ENCODE data around the gene NHSL2. TPM values are rescaled to one million over a fixed set of nuclear protein-coding genes. Genes with fewer than 3 reads are reported as not detected.

The NHSL2 gene
- total RNA-seq, 3 donors from 2014 or later, result 5.4 to 9.2 (median 5.8) TPM

GRCh38 chrX:72102126-72102525 lies 191.5 kb downstream of the NHSL2 start:
- intact Hi-C loops (cut with DNase I; ENCODE audit: low total_unique reads), result no loop called here
- H3K27ac ChIP-seq, result no peak overlapping the region
- no peak for DNase-seq (ENCODE audit: low spot score in 2 of 2)
- H3K36me3 ChIP-seq, result no peaks in the 10 kb centered on the region
- TF ChIP-seq POLR2A (IDR thresholded peaks at IDR 0.05) (no peak), CTCF (IDR thresholded peaks at IDR 0.05) (no peak), POLR2AphosphoS5 (IDR thresholded peaks at IDR 0.05) (no peak)
- peaks cover 0 to 54% of the 10 kb centered on the region in 2 donors for H3K27me3 ChIP-seq
- H3K4me1 ChIP-seq, result no peaks in the 10 kb centered on the region
- no peak overlapping the region for H3K4me3 ChIP-seq
- H3K9me3 ChIP-seq, result no peaks in the 10 kb centered on the region

DNA sequence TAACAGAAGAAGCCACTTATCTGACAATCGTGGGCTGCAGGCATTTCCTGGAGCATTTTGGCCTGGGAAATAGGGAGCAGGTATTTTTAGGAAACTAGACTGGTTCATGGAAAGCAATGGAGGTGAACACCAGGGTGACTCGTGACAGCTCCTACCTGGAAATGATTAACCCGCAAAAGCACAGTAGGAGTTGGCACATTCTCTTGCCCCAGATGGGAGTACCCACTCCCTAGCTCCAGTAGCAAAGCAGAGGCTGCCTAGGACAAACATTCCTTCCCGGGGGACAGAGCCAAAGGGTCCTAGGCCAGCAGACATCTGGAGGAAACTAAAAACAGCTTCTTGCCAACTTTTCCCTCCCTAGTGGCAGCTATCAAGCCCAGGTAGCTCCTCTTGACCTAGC lies 192.1 kb downstream of the NHSL2 start:
- Histone ChIP-seq H3K4me3 (no peak overlapping the region), H3K27me3 (peaks cover 0 to 58% of the 10 kb centered on the region in 2 donors), H3K36me3 (no peaks in the 10 kb centered on the region), H3K9me3 (no peaks in the 10 kb centered on the region), H3K27ac (no peak overlapping the region), H3K4me1 (no peaks in the 10 kb centered on the region)
- no peak for DNase-seq (ENCODE audit: low spot score in 2 of 2)
- intact Hi-C loops (cut with DNase I; ENCODE audit: low total_unique reads), result no loop called here
- TF ChIP-seq POLR2A (IDR thresholded peaks at IDR 0.05) (no peak), CTCF (IDR thresholded peaks at IDR 0.05) (no peak), POLR2AphosphoS5 (IDR thresholded peaks at IDR 0.05) (no peak)

- Histone ChIP-seq H3K27me3 (peaks cover 0 to 70% of the 10 kb centered on the region in 2 donors), H3K9me3 (no peaks in the 10 kb centered on the region), H3K36me3 (no peaks in the 10 kb centered on the region), H3K27ac (no peak overlapping the region), H3K4me3 (no peak overlapping the region), H3K4me1 (no peaks in the 10 kb centered on the region)
- intact Hi-C loops (cut with DNase I; ENCODE audit: low total_unique reads), result no loop called here
- DNase-seq (ENCODE audit: low spot score in 2 of 2), result no peak
- no peak for TF ChIP-seq POLR2AphosphoS5 (IDR thresholded peaks at IDR 0.05)
- no peak for TF ChIP-seq POLR2A (IDR thresholded peaks at IDR 0.05)
- no peak for TF ChIP-seq CTCF (IDR thresholded peaks at IDR 0.05)
Observed at GRCh38 chrX:72105436-72105835, 194.8 kb downstream of the NHSL2 start.

DNA sequence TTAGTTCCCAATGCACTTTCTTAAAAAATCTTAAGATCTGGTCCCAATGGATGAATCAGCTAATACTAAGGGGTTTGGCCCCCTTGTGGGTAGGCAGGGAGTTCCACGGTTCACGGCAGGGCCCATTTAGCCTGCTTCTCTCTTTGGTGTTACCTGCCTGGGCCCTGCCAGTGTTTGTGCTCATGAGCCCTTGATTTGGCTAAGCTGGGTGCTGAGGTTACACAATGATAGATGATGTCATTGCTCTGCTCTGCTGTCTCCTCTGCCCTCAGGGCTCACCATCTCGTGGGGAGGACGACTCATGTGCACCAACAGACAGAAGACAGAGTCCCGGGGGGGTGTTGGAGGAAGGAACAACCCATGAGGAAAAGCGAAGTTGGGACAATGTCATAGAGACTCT lies 196.7 kb downstream of the NHSL2 start:
- no peak for TF ChIP-seq CTCF (IDR thresholded peaks at IDR 0.05)
- TF ChIP-seq POLR2AphosphoS5 (IDR thresholded peaks at IDR 0.05), result no peak
- TF ChIP-seq POLR2A (IDR thresholded peaks at IDR 0.05), result no peak
- H3K36me3 ChIP-seq, result no peaks in the 10 kb centered on the region
- peak in 1 of 2 donors; percentile 47 for DNase-seq (ENCODE audit: low spot score in 2 of 2)
- H3K4me3 ChIP-seq, result no peak overlapping the region
- no peaks in the 10 kb centered on the region for H3K9me3 ChIP-seq
- peaks cover 0 to 71% of the 10 kb centered on the region in 2 donors for H3K27me3 ChIP-seq
- intact Hi-C loops (cut with DNase I; ENCODE audit: low total_unique reads), result no loop called here
- H3K27ac ChIP-seq, result no peak overlapping the region
- H3K4me1 ChIP-seq, result no peaks in the 10 kb centered on the region

GRCh38 chrX:72107841-72108595 lies 197.4 kb downstream of the NHSL2 start:
- no peak for TF ChIP-seq POLR2A (IDR thresholded peaks at IDR 0.05)
- TF ChIP-seq POLR2AphosphoS5 (IDR thresholded peaks at IDR 0.05), result no peak
- TF ChIP-seq CTCF (IDR thresholded peaks at IDR 0.05), result no peak
- peaks cover 0 to 67% of the 10 kb centered on the region in 2 donors for H3K27me3 ChIP-seq
- no peak for DNase-seq (ENCODE audit: low spot score in 2 of 2)
- H3K9me3 ChIP-seq, result no peaks in the 10 kb centered on the region
- H3K4me3 ChIP-seq, result no peak overlapping the region
- no peaks in the 10 kb centered on the region for H3K36me3 ChIP-seq
- intact Hi-C loops (cut with DNase I; ENCODE audit: low total_unique reads), result no loop called here
- H3K4me1 ChIP-seq, result no peaks in the 10 kb centered on the region
- no peak overlapping the region for H3K27ac ChIP-seq
